H1 (cell line): ENCODE data around the gene NINJ2.

Experiments
- EZH2 ChIP-seq: fragments of 200-600 bp; sonication (generic); IDR thresholded peaks from 2 replicates; pipeline ENCODE4 v1.7.1; 2012; ENCODE audit warnings: low read depth, mild to moderate bottlenecking, moderate library complexity, low read length, inconsistent platforms; ENCODE audit not compliant: severe bottlenecking
- GTF2F1 ChIP-seq: IDR thresholded peaks from 2 replicates; pipeline ENCODE4 v1.6.1; 2012; ENCODE audit warnings: low read depth, low read length, improper control_type of control experiment, borderline replicate concordance
- JUN ChIP-seq: IDR thresholded peaks from 2 replicates; pipeline ENCODE4 v1.6.1; 2011; ENCODE audit warnings: low read depth, mild to moderate bottlenecking, improper control_type of control experiment, low read length
- NRF1 ChIP-seq: IDR thresholded peaks from 2 replicates; pipeline ENCODE4 v1.6.1; 2011; ENCODE audit warnings: mild to moderate bottlenecking, low read depth, low read length, improper control_type of control experiment
- POLR2A ChIP-seq, 2 experiments: IDR thresholded peaks; 1 replicate in 1 of 2; 2 replicates in 1 of 2; pipeline ENCODE4 v1.6.1; 2011; ENCODE audit warnings: low read depth in 2 of 2, low read length in 2 of 2, mild to moderate bottlenecking in 2 of 2; ENCODE audit errors: control extremely low read depth in 1 of 2
- RAD21 ChIP-seq, 2 experiments: IDR thresholded peaks in 1 of 2; conservative IDR thresholded peaks in 1 of 2; 2 replicates each; pipeline ENCODE4 v1.6.1; 2011; ENCODE audit warnings: low read depth in 2 of 2, low read length in 2 of 2, improper control_type of control experiment in 1 of 2, inconsistent platforms in 1 of 2, mild to moderate bottlenecking in 1 of 2, moderate library complexity in 1 of 2
- RNF2 ChIP-seq: fragments of 200-900, 300-1000 bp; sonication (generic); IDR thresholded peaks from 2 replicates; pipeline ENCODE4 v1.7.1; 2016; ENCODE audit warnings: borderline replicate concordance, low read depth, mild to moderate bottlenecking, antibody characterized with exemption, low read length; ENCODE audit not compliant: poor library complexity, severe bottlenecking; ENCODE audit errors: missing control alignments
- TAF1 ChIP-seq: IDR thresholded peaks from 2 replicates; pipeline ENCODE4 v1.6.1; 2011; ENCODE audit warnings: mild to moderate bottlenecking, low read depth, low read length
- YY1 ChIP-seq: IDR thresholded peaks from 2 replicates; pipeline ENCODE4 v1.6.1; 2011; ENCODE audit warnings: low read depth, mild to moderate bottlenecking, low read length
- ZNF274 ChIP-seq: IDR thresholded peaks from 2 replicates; pipeline ENCODE4 v1.7.0; 2012; ENCODE audit warnings: low read length, borderline replicate concordance; ENCODE audit errors: extremely low read depth
- TF ChIP-seq, protein P1 (sequence below), 3 experiments: IDR thresholded peaks; 1 replicate in 2 of 3; 2 replicates in 1 of 3; pipeline versions ENCODE4 v1.5.1 to v1.6.1; 2011; ENCODE audit warnings: low read length in 3 of 3, mild to moderate bottlenecking in 3 of 3, inconsistent platforms in 2 of 3, low read depth in 1 of 3, moderate library complexity in 1 of 3; ENCODE audit not compliant: insufficient read depth in 1 of 3; ENCODE audit errors: control extremely low read depth in 1 of 3
- TF ChIP-seq, protein P2 (sequence below): IDR thresholded peaks from 2 replicates; pipeline ENCODE4 v1.6.1; 2012; ENCODE audit warnings: low read length, inconsistent platforms
- TF ChIP-seq, protein P3 (sequence below): IDR thresholded peaks from 2 replicates; pipeline ENCODE4 v1.6.1; 2012; ENCODE audit warnings: inconsistent platforms

DNA sequence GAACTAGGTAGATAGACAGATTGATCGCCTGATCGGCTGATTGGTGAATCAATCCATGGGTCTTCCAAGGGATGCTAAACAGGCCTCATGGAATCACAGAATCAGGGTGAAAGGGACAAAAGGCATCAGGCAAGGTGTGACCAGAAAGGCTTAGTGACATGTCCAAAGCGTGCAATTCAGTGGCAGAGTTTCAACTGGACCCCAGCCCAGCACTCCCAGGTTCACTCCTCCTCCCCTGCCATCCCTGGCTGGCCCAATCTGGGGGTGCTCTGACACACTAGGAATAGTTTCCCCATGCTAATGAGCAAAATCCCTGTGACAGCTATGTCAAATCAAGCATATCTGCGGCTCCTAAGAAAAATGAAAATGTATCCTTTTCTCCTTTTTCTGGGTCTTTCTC is 50.4 kb downstream of the NINJ2 start:
- no peak for TF ChIP-seq GTF2F1
- no peak for TF ChIP-seq EZH2
- TF ChIP-seq, protein P1, sequence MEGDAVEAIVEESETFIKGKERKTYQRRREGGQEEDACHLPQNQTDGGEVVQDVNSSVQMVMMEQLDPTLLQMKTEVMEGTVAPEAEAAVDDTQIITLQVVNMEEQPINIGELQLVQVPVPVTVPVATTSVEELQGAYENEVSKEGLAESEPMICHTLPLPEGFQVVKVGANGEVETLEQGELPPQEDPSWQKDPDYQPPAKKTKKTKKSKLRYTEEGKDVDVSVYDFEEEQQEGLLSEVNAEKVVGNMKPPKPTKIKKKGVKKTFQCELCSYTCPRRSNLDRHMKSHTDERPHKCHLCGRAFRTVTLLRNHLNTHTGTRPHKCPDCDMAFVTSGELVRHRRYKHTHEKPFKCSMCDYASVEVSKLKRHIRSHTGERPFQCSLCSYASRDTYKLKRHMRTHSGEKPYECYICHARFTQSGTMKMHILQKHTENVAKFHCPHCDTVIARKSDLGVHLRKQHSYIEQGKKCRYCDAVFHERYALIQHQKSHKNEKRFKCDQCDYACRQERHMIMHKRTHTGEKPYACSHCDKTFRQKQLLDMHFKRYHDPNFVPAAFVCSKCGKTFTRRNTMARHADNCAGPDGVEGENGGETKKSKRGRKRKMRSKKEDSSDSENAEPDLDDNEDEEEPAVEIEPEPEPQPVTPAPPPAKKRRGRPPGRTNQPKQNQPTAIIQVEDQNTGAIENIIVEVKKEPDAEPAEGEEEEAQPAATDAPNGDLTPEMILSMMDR (IDR thresholded peaks at IDR 0.05; ENCODE audit: control extremely low read depth in 1 of 3, insufficient read depth in 1 of 3, low read depth in 1 of 3, low read length in 3 of 3): no peak
- no peak for TF ChIP-seq RAD21 (IDR thresholded peaks at IDR 0.05 in 1 of 2, conservative IDR thresholded peaks at IDR 0.05 in 1 of 2; ENCODE audit: low read depth in 2 of 2, low read length in 2 of 2)
- TF ChIP-seq TAF1: no peak
- no peak for TF ChIP-seq JUN
- no peak for TF ChIP-seq NRF1
- TF ChIP-seq ZNF274: no peak
- no peak for TF ChIP-seq RNF2
- TF ChIP-seq, protein P2, sequence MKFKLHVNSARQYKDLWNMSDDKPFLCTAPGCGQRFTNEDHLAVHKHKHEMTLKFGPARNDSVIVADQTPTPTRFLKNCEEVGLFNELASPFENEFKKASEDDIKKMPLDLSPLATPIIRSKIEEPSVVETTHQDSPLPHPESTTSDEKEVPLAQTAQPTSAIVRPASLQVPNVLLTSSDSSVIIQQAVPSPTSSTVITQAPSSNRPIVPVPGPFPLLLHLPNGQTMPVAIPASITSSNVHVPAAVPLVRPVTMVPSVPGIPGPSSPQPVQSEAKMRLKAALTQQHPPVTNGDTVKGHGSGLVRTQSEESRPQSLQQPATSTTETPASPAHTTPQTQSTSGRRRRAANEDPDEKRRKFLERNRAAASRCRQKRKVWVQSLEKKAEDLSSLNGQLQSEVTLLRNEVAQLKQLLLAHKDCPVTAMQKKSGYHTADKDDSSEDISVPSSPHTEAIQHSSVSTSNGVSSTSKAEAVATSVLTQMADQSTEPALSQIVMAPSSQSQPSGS: no peak
- TF ChIP-seq, protein P3, sequence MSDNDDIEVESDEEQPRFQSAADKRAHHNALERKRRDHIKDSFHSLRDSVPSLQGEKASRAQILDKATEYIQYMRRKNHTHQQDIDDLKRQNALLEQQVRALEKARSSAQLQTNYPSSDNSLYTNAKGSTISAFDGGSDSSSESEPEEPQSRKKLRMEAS: no peak
- no peak for TF ChIP-seq YY1
- TF ChIP-seq POLR2A (IDR thresholded peaks at IDR 0.05; ENCODE audit: control extremely low read depth in 1 of 2, low read depth in 2 of 2, low read length in 2 of 2): no peak
